ENCODE data around the gene ENPP3.

DNA sequence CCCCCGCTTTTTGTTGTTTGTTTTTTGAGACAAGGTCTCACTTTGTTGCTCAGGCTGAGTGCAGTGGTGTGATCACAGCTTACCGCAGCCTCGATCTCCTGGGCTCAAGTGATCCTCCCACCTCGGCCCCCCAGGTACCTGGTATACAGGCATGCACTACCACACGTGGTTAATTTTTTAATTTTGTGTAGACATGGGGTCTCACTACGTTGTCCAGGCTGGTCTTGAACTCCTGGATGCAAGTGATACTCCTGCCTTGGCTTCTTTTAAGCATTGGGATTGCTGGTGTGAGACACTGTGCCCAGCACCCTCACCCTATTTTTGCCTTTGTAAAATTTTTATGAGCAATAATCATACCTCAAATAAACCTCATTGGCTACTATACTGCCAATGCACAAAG is 5.5 kb downstream of the ENPP3 start:
- TF ChIP-seq POLR2A (IDR thresholded peaks at IDR 0.05; ENCODE audit: low read depth, low read length) (no peak), POLR2AphosphoS5 (IDR thresholded peaks at IDR 0.05; ENCODE audit: low read depth, low read length) (no peak)
